NCI-H345 treated with DMSO at 0.1 percent for 48 hours (cell line): ENCODE measurements around the gene FBXO2.
"Not testable (repeated sequence)": the region's sequence is repeated elsewhere in the genome, so short reads cannot be mapped to it uniquely, and the experiment has no call there.

Experiments
- DNase-seq: peaks from one replicate; lab custom pipeline; 2025; ENCODE audit not compliant: unreplicated experiment; lab: John Stamatoyannopoulos, UW

The FBXO2 gene

DNA sequence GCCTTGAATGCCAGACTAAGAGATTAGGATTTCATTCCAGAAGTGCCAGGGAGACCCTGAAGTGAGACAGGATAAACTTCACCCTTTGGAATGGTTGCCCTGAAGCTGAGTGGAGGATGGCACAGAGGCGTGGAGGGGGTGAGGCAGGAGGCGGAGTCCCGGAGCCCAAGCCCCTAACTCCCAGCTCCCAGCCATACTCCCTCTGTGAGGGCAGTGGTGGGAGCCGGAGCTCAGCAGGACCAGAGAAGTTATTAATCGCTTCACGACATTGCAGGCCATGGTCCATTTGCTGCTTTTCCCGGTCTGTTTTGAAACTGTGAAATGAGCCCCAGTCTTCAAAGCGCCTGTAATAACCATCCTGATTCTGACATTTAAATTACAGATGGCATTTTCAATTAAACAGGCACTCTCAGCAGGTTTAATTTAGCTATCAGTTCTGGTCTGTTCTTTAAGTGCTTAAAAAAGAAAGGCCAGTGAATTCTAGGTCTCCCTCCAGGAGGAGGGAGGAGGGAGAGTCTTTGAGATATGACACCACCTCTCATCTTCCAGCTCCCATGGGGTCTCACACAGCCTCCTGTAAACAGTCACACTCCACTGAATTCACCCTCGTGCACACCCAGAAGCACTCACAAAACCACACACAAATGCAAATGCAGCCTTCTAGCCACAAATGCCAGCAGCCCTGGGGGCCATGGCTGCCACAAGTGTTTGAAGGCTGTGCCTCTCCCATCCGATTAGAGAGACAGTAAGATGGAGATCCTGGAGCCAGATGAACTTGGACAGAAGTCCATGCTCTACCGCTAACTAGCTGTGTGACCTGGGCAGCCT lies 19.6 kb downstream of the FBXO2 start:
- peak; percentile 16 for DNase-seq

DNA sequence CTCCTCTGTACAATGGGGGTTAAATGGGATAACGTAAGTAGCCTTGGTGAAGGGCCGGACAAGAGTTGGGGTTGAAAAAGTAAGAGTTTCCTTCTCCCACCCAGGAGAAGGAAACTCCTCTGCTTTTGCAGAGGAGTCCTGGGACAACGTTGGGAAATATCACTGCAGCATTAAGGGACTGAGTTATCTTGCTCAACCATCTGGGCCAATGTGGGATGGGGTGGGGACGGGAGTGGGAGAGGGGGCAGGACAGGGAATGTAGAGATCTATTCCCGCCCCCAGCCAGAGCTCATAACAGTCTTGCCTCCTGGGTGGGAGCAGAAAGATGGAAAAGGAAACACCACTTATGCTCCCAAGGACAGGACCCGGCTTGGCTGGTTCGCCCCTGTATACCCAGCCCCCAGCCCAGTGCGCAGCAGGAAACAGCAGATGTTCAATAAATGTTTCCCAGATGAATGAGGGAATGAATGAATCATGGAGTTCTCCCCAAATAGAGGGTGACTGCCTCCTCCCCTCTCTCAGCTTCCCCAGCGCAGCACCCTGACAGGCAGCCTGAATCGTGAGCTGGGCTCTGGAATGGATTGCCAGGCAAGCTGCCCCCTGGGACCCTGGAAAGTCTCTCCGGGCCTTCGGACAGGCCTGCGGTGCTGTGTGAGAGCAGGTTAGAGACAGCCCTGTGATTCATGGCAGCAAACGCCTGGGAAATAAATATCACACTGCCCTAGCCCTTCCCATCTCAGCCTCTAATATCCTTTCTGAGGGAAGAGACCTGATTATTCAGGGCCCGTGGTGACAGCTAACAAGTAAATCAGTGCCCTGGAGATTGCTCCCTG lies 24.8 kb downstream of the FBXO2 start:
- no peak for DNase-seq

DNA sequence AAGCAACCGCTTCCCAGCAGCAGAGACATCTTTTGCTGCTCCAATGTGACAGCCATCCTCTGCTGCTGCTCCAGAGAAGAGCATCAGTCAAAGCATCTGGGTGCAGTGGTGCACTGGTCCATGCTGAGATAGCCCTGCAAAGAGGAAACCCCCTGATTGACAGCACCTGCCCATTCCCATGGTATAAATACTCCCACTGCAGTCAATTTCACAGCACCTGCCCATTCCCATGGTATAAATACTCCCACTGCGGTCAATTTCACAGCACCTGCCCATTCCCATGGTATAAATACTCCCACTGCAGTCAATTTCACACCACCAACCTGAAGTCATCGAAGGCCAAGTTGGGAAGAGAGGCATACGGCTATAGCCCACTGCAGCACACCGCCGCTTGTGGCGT lies 25.5 kb downstream of the FBXO2 start:
- DNase-seq = no peak

DNA sequence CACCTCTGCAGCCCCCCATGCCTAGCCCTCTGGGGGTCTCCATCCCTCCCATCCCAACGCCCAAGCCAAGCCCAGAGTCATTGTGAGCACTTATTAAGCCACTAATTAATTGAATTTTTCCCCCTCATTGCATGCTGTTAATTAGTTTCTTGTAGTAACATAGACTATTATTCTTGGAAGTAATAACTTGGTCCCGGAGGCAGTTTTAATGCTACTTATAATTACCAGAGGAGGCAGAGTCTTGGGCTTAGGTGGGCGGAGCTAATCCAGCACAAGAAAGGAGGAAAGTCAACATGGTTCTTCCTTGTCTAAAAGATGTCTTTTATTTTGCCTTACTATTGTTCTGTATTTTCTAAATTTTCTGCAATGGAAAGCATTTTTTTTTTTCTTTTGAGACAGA lies 27.7 kb downstream of the FBXO2 start:
- DNase-seq = no peak

DNA sequence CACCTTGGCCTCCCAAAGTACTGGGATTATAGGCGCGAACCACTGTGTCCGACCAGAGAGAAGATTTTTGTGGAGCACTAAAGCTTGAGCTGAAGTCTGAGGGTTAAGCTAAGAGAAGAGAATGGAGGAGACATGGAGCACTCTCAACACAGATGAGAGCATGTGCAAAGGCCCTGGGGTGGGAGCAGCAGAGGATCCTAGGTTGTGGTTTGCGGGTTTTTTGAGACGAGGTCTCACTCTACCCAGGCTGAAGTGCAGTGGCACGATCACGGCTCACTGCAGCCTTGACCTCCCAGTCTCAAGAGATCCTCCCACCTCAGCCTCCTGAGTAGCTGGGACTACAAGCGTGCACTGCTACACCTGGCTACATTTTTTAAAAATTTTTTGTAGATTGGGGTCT lies 30.5 kb downstream of the FBXO2 start:
- DNase-seq = no peak

DNA sequence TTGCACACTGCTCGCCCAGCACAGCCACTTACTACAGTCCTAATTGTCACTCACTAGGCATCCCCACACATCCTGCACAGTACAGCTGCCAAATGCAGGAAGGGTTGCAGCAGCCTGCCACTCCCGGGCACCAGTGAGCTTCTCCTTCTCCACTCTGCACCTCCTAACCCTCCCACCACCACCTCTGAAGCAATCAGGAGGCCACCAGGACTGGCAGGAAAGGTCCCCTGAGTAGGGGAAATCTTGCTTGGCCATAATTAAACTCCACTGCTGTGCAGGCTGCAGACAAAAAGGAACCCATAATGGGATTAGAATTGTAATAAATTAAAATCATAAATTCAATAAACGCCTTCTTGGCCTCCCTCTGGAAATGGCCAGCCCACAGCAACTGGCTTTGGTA lies 31.8 kb downstream of the FBXO2 start:
- no peak for DNase-seq

DNA sequence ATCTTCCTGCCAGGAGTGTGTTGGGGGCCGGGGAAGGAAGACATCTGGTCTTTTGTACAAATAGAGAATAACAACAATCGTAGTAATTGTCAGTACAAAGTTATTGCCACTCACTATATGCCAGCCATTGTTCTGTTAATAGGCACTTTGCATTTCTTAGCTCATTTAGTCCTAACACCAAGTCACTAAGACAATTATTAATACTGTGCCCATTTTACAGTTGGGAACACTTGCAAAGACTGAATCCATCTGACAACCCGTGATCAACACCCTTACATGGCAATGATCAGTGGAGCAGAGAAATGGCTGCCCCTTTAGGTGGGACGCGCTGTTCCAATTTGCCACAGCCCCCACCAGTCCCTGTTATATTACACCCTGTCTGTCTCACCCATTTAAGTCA lies 33.3 kb downstream of the FBXO2 start:
- DNase-seq = no peak

DNA sequence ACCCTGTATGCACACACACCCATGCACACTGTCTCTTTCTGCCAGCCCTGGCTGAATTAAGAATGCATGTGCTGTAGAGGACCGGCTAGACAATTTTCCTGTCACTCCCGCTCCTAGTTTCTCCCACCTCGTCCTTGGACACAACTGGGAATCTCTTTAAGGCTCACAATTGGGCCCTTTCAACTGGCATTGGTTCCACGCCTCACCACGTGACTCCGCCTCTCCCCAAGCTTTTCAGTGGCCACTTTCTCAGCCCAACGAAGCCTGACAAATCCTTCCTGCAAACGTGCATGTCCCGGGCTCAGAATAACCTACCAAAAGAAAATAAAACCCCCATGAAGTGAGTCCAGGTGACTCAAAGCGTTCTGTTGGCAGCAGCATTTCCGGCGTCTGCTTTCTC lies 33.8 kb downstream of the FBXO2 start:
- DNase-seq = no peak

DNA sequence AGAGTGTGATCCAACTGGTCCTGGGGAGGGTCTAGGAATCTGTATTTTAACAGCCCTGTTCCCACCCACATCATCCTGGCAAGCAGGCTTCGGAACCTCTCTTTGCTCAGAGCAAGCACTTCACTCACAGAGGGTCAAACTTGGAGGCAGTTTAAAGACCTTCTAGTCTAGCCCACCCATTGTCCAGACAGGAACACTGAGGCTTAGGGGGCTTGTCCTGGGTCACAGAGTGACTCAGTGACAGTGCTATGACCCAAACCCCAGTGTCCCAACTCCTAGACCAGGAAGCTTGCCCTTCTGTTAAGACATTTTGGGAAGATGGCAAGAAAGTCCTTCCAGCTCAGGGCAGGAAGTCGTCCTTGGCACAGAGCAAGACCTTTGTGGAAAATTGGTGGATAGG lies 36.5 kb downstream of the FBXO2 start:
- no peak for DNase-seq

DNA sequence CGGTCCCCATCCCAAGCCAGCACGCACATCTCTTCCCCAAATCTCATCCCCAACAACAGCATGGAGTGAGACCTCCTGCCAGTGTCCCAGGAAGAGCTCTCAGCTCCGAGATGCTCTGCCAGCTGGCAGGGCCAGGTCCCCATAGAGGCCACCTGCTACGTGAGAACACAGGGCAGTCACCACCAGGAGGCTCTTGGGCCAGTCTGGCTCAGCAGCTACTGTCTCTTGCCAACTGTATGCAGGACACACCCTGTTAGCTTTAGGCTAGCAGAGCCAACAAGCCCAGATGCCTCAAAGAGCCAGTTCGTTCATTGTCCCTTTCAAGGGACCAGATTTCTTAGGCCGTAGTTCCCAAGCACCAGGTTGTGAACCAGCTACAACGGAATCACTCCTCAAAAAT lies 36.9 kb downstream of the FBXO2 start:
- peak; percentile 55 for DNase-seq

DNA sequence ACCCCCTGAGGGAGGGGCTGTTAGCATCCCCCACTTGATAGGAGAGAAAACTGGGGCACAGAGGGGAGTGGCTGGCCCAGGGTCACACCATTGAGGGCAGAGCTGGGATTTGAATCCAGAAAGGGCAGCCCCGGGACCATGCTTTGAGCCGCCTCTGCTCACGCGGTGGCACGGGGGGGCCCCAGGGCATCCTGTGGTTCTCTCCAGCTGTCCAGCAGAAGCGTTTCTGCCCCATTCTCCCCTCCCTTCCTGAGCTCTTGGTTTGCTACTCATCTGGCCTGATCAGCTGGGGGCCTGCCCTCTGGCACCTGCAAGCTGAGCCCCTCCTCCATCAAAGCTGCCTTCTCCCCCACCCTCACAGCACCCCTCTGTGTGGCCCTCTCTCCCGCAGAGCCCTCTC lies 37.5 kb downstream of the FBXO2 start:
- no peak for DNase-seq

DNA sequence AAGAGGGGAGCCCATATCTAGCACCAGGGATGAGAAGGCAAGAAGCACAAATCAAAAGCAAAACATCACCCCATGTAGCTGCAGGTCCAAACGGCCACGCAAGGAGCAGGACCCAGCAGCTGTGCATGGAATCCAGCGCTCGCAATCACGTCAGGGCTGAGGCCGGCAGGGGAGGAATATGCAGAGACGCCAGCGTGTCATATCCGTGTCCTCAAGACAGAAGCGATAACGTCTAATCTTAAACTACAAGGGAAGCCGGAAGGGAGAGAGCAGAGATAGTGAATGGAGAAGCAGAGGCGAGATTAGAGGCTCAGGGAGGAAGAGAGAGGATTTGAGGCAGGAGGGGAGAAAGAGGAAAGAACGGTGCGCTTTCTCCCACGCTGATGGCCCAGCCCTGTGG lies 39.1 kb downstream of the FBXO2 start:
- DNase-seq = no peak

DNA sequence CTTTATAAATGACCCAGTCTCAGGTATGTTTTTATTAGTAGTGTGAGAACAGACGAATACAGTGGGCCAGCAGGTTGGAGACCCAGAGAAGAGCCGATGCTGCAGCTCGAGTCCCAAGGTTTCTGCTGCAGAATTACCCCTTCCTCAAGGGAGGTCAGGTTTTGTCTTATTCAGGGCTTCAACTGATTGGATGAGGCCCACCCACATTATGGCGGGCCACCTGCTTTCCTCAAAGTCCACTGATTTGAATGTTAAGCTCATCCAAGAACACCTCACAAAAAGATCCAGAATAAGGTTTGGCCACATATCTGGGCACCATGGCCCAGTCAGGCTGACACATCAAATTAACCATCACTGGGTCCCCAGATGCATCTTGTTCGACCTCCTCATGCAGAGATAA lies 40.9 kb downstream of the FBXO2 start:
- DNase-seq = no peak

DNA sequence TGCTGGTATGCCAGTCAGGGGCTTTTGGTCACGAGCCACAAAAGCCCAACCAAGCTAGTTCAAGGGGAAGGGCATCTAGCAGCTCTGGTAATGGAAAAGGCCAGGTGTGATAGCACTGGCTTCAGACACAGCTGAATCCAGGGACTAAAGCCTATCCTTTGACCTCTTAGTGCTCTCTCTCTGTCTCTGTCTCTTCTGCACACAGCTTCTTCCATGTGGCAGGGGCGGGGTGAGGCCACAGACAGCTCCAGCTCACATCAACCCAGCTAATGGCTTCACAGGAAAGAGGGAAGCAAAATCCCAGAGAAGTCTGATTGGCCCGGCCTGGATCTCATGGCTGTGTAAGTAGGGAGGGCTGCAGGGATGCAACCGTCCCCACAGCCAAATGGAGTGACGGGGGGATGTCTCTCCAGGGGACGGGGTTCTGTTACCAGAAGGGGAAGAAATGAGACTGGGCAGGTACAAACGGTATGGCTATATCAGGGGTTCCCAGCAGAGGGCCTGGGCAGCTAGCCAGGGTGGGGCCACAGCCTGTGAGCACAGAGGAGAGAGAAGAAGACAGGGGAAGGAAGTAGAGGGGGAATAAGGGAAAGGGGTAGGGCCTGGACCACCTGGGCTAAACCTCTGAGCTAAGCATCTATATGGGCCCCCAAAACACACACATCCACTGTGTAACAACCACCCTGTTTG lies 42.4 kb downstream of the FBXO2 start:
- no peak for DNase-seq

DNA sequence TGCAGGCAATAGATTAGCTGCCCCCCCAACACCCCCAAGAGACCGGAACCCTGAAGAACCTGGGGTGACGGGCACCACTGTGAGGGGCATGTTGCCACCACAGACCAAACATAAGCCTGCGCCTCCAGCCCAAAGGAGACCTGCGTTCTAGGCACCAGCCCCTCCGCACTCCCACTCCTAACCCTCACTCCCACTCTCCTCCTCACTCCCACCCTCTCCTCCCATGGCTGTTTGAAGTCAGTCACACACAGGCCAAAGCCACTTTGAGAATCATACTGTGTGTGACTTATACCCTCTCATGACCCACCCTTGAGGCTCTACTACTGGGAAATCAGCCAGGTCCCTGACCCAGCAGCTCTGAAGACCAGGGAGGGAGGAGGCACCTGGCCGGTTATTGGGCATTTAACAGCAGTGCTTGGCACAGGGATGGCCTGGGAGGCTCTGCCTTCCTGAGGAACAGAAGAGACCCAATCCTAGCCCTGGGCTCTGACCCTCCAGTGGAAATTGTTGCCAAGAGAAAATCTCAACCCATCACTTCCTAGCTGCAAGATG lies 43.5 kb downstream of the FBXO2 start:
- DNase-seq = peak; percentile 12

DNA sequence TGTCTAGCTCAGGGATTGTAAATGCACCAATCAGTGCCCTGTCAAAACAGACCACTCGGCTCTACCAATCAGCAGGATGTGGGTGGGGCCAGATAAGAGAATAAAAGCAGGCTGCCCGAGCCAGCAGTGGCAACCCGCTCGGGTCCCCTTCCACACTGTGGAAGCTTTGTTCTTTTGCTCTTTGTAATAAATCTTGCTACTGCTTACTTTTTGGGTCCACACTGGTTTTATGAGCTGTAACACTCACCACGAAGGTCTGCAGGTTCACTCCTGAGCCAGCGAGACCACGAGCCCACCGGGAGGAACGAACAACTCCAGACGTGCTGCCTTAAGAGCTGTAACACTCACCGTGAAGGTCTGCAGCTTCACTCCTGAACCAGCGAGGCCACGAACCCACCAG lies 44.9 kb downstream of the FBXO2 start:
- DNase-seq = not testable (repeated sequence)

DNA sequence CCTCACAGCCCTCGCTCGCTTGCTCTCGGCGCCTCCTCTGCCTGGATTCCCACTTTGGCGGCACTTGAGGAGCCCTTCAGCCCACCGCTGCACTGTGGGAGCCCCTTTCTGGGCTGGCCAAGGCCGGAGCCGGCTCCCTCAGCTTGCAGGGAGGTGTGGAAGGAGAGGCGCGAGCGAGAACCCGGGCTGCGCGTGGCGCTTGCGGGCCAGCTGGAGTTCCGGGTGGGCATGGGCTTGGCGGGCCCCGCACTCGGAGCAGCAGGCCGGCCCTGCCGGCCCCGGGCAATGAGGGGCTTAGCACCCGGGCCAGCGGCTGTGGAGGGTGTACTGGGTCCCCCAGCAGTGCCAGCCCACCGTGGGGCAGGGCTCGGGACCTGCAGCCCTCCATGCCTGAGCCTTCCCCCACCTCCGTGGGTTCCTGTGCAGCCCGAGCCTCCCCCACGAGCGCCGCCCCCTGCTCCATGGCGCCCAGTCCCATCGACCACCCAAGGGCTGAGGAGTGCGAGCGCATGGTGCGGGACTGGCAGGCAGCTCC lies 45.6 kb downstream of the FBXO2 start:
- not testable (repeated sequence) for DNase-seq

DNA sequence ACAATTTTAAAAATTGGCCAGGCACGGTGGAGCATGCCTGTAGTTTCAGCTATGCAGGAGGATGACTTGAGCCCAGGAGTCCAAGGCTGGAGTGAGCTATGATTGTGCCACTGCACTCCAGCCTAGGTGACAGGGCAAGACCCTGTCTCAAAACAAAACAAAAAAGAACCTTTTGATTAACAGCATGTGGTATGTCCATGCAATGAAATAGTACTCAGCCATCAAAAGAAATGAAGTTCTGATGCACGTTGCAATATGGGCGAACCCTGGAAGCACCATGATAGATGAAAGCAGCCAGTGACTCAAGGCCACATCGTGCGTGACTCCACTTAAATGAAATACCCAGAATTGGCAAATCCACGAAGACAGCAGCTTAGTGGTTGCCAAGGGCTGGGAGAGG lies 47.5 kb downstream of the FBXO2 start:
- DNase-seq = no peak

DNA sequence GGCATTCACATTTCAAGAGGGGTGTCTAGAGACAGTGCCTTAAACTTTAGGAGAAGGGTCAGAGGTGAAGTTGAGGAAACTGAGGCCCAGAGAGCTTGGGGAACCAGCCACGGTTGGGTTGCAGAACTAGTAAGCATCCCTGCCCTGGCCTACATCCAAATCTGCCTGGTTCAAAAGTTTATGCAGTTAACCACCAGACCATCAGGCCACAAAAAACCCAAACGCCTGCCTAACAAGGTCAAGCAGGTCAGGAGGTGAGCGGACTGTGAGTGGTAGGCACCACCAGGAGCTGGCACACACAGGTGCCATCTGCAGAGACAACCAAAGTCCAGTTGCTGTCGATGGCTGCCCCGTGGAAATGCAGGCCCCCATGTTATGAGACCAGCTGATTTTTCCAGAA lies 51.2 kb downstream of the FBXO2 start:
- no peak for DNase-seq

DNA sequence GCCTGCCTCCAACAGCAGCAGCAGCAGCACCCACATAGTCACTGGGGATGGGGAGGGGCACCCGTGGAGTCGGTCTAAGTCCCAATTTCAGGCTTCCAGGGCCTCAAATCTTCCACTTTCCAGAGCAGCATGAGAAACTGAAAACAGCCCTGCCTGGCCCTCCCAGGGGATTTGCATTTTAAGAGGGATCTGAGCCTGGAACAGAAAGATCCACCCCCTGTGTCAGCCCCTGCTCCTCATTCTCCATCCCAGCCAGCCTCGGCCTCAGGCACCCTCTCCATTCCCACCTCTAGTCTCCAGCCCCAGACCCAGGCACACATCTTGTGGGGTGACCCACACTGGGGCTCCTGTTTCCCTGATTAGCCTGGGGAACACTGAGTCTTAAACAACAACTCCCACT lies 51.8 kb downstream of the FBXO2 start:
- DNase-seq = no peak

DNA sequence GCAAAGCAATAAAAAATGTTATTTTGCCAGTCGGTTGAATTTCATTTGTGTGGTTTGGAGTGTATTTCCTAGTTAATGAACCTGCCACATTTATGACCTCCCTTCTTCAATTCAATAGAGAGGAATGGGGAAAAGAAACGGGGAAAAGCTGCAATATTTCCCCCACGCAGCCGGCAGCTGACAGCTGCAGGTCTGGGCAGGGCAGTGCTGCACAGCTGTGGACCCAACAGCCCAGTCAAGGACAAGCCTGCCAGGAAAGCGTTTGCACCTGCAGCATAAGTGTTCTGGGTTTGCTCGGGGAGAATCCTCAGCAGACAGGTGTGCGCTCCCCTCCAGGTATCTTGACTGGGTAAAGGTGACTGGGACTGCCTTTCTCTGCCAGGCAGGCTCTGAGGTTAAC lies 53.4 kb downstream of the FBXO2 start:
- no peak for DNase-seq
